HEK293T (cell line): ENCODE results near the gene RPUSD2.

Source experiments
- ARNT ChIP-seq: fragments of 450-650 bp; IDR thresholded peaks from 2 replicates; pipeline ENCODE4 v1.6.1; 2017; ENCODE audit warnings: mild to moderate bottlenecking
- BHLHE40 ChIP-seq: fragments of 450-650 bp; IDR thresholded peaks from 2 replicates; pipeline ENCODE4 v1.6.1; 2016; ENCODE audit warnings: mild to moderate bottlenecking, moderate library complexity, borderline replicate concordance
- ELF4 ChIP-seq: fragments of 450-650 bp; IDR thresholded peaks from 2 replicates; pipeline ENCODE4 v1.6.1; 2017; ENCODE audit warnings: antibody characterized with exemption
- FOXA1 ChIP-seq: fragments of 450-650 bp; IDR thresholded peaks from 2 replicates; pipeline ENCODE4 v1.6.1; 2016; ENCODE audit warnings: mild to moderate bottlenecking
- FOXK2 ChIP-seq: fragments of 450-650 bp; IDR thresholded peaks from 2 replicates; pipeline ENCODE4 v1.6.1; 2016; ENCODE audit warnings: mild to moderate bottlenecking
- FOXM1 ChIP-seq: fragments of 450-650 bp; IDR thresholded peaks from 2 replicates; pipeline ENCODE4 v1.6.1; 2017; ENCODE audit warnings: mild to moderate bottlenecking, borderline replicate concordance
- HDGF ChIP-seq: fragments of 450-650 bp; IDR thresholded peaks from 2 replicates; pipeline ENCODE4 v1.6.1; 2017; ENCODE audit warnings: antibody characterized with exemption, borderline replicate concordance
- LEF1 ChIP-seq: fragments of 450-650 bp; IDR thresholded peaks from 2 replicates; pipeline ENCODE4 v1.6.1; 2017; ENCODE audit warnings: mild to moderate bottlenecking, borderline replicate concordance
- NFRKB ChIP-seq: fragments of 450-650 bp; IDR thresholded peaks from 2 replicates; pipeline ENCODE4 v1.6.1; 2016; ENCODE audit warnings: mild to moderate bottlenecking, moderate library complexity
- PKNOX1 ChIP-seq: fragments of 450-650 bp; IDR thresholded peaks from 2 replicates; pipeline ENCODE4 v1.6.1; 2016
- SP1 ChIP-seq: fragments of 450-650 bp; IDR thresholded peaks from 2 replicates; pipeline ENCODE4 v1.6.1; 2017

GRCh38 chr15:40569129-40569953, at the start of gene RPUSD2:
- TF ChIP-seq HDGF (no peak), SP1 (no peak), ARNT (no peak), BHLHE40 (no peak), ELF4 (no peak), LEF1 (no peak), PKNOX1 (no peak), FOXM1 (no peak), FOXA1 (no peak), FOXK2 (no peak), NFRKB (no peak)
